DOHH2 (cell line): Measurements from ENCODE around the gene PRAC1.

ENCODE experiments used
- CTCF ChIP-seq: fragments of 200-600 bp; sonication (generic); IDR thresholded peaks from one replicate; pipeline ENCODE4 v1.5.1; 2014; ENCODE audit warnings: antibody characterized with exemption, mild to moderate bottlenecking, low read depth, low read length; ENCODE audit not compliant: poor library complexity, severe bottlenecking
- EZH2phosphoT487 ChIP-seq: fragments of 200-600 bp; sonication (generic); IDR thresholded peaks from 2 replicates; pipeline ENCODE4 v1.6.1; 2017; ENCODE audit warnings: borderline replicate concordance, mild to moderate bottlenecking, antibody characterized with exemption, low read length, moderate library complexity, mixed read lengths

DNA sequence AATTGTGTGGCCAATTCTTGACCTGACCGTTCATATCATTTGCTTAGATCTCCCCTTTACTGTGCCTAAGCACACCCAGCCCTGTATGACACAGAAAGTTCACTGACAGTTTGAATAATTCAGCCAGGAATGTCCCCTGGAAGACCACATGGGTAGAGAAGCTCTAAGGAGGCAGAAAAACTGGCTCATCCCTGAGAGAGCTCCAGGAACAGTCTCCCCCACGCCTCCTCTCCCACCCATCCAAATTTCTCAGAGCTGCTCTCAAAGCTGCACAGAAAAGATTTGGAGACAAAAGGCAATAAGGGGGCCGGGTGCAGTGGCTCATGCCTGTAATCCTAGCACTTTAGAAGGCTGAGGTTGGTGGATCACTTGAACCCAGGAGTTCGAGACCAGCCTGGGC is 11.2 kb downstream of the PRAC1 start:
- TF ChIP-seq CTCF = no peak
- TF ChIP-seq EZH2phosphoT487 = no peak
